ENCODE data around the gene CLEC16A. TPM values are rescaled to one million over a fixed set of nuclear protein-coding genes. Genes with fewer than 3 reads are reported as not detected.

The CLEC16A gene
- total RNA-seq, 1 donor from 2014 or later = 14.6 TPM

DNA sequence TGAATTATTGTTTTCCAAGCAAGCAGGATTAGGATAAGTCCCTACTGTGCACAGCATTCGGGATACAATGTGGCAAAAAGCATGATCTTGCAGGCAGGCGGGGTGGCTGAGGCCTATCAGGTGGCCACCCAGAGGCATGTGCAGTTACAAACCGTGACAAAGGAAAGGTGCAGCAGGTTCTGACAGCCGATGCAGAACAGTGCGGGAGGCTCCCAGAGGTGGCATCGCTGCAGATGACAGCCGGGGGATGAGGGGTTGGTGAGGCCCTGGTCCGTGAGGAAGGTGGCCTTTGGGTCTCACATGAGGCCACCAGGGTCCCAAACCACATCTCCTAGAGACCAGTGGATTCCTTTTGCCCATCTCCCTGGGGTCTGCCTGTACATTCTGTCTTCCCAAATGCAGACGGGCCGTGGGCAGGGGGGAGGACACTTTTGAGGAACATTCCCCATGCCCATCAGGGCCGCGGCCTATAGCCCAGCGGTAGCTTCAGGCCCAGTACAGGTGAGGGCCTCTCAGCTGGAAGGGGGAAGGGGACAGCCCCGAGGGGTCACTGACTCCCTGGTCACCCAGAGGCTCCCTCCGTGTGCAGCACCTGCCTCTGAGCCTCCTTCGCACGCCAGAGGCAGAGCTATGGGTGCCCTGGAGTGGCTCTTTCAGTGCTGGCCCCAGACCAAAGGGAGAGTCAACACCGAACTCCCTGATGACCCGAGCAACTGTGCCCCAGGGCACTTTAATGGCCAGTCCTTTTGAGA, 226.5 kb downstream of the CLEC16A start:
- Histone ChIP-seq H3K9ac (ENCODE audit: low read depth in 1 of 3, low read length in 3 of 3) (peak overlapping the region in 1 of 3 donors; percentile 1), H3K9me3 (ENCODE audit: control insufficient read depth in 3 of 3, low read length in 3 of 3) (no peaks in the 10 kb centered on the region), H3K27ac (ENCODE audit: low read depth, low read length) (no peak overlapping the region), H3K27me3 (ENCODE audit: control insufficient read depth in 3 of 3, insufficient read depth in 3 of 3, low read length in 3 of 3) (no peaks in the 10 kb centered on the region), H3K4me3 (ENCODE audit: low read length in 3 of 3) (no peak overlapping the region), H3K36me3 (ENCODE audit: control insufficient read depth in 3 of 3, insufficient read depth in 3 of 3, low read length in 3 of 3) (peaks cover 10 to 21% (median 18%) of the 10 kb centered on the region in 3 donors), H3K4me1 (ENCODE audit: control insufficient read depth in 3 of 3, insufficient read depth in 3 of 3, low read length in 3 of 3) (peaks cover 18 to 23% (median 21%) of the 10 kb centered on the region in 3 donors)

DNA sequence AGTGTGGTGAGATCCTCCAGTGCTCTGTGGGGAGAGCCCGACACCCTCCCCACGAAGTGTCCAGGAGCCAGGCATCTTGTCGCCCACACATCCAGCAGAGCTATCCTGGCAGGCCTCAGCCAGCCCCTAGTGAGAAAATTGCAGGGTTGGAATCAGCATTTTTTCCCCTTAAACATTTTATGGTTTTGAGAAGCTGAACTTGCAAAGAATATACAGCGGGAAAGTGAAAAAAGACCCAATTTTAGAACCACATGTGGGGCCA, 227.0 kb downstream of the CLEC16A start:
- H3K36me3 ChIP-seq (ENCODE audit: control insufficient read depth in 3 of 3, insufficient read depth in 3 of 3, low read length in 3 of 3) = peaks cover 10 to 19% (median 18%) of the 10 kb centered on the region in 3 donors
- no peaks in the 10 kb centered on the region for H3K9me3 ChIP-seq (ENCODE audit: control insufficient read depth in 3 of 3, low read length in 3 of 3)
- no peak overlapping the region for H3K4me3 ChIP-seq (ENCODE audit: low read length in 3 of 3)
- peaks cover 18% of the 10 kb centered on the region in 3 donors for H3K4me1 ChIP-seq (ENCODE audit: control insufficient read depth in 3 of 3, insufficient read depth in 3 of 3, low read length in 3 of 3)
- no peaks in the 10 kb centered on the region for H3K27me3 ChIP-seq (ENCODE audit: control insufficient read depth in 3 of 3, insufficient read depth in 3 of 3, low read length in 3 of 3)
- H3K27ac ChIP-seq (ENCODE audit: low read depth, low read length) = no peak overlapping the region
- H3K9ac ChIP-seq (ENCODE audit: low read depth in 1 of 3, low read length in 3 of 3) = no peak overlapping the region

DNA sequence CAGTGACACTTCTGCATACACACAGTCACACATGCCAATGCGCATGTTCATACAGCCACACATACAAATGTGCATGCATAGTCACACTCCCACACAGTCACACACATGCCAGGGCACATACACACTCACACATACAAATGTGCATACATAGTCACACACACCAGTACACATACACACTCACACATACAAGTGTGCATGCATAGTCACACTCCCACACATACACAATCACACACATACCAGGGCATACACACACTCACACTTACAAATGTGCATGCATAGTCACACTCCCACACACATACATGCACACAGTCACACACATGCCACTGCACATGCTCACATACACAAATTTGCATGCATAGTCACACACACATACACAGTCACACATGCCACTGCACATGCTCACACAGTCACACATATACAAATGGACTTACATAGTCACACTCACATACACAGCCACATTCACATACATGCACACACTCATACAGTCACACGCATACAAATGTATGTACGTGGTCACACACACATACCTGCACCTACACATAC, 227.5 kb downstream of the CLEC16A start:
- H3K36me3 ChIP-seq (ENCODE audit: control insufficient read depth in 3 of 3, insufficient read depth in 3 of 3, low read length in 3 of 3) = peaks cover 7 to 17% (median 14%) of the 10 kb centered on the region in 3 donors
- H3K27me3 ChIP-seq (ENCODE audit: control insufficient read depth in 3 of 3, insufficient read depth in 3 of 3, low read length in 3 of 3) = no peaks in the 10 kb centered on the region
- no peak overlapping the region for H3K27ac ChIP-seq (ENCODE audit: low read depth, low read length)
- no peak overlapping the region for H3K9ac ChIP-seq (ENCODE audit: low read depth in 1 of 3, low read length in 3 of 3)
- no peak overlapping the region for H3K4me3 ChIP-seq (ENCODE audit: low read length in 3 of 3)
- H3K4me1 ChIP-seq (ENCODE audit: control insufficient read depth in 3 of 3, insufficient read depth in 3 of 3, low read length in 3 of 3) = peaks cover 18% of the 10 kb centered on the region in 3 donors
- H3K9me3 ChIP-seq (ENCODE audit: control insufficient read depth in 3 of 3, low read length in 3 of 3) = no peaks in the 10 kb centered on the region

DNA sequence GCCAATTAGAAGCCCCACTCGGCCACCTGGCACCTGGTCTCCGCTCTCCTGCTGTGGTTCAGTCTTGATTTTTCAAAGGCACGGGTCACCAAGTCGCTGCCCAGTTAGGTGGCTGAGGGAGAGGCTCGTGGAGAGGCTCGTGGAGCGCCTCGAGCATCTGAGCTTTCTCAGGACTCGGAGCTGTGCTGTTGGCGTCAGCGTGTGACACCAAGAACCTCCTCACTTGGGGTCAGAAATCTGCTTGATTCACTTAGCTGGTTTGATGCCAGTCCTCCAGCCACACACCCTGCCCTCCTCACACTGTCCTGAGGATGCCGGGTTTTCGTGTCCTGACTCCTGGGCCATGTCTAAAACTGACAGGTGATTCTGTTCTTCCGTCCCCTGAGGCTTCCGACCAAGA, 229.1 kb downstream of the CLEC16A start:
- Histone ChIP-seq H3K4me3 (ENCODE audit: low read length in 3 of 3) (no peak overlapping the region), H3K9ac (ENCODE audit: low read depth in 1 of 3, low read length in 3 of 3) (no peak overlapping the region), H3K27me3 (ENCODE audit: control insufficient read depth in 3 of 3, insufficient read depth in 3 of 3, low read length in 3 of 3) (no peaks in the 10 kb centered on the region), H3K27ac (ENCODE audit: low read depth, low read length) (no peak overlapping the region), H3K9me3 (ENCODE audit: control insufficient read depth in 3 of 3, low read length in 3 of 3) (no peaks in the 10 kb centered on the region), H3K36me3 (ENCODE audit: control insufficient read depth in 3 of 3, insufficient read depth in 3 of 3, low read length in 3 of 3) (peaks cover 5 to 18% (median 8%) of the 10 kb centered on the region in 3 donors), H3K4me1 (ENCODE audit: control insufficient read depth in 3 of 3, insufficient read depth in 3 of 3, low read length in 3 of 3) (peaks cover 5 to 7% (median 6%) of the 10 kb centered on the region in 3 donors)

DNA sequence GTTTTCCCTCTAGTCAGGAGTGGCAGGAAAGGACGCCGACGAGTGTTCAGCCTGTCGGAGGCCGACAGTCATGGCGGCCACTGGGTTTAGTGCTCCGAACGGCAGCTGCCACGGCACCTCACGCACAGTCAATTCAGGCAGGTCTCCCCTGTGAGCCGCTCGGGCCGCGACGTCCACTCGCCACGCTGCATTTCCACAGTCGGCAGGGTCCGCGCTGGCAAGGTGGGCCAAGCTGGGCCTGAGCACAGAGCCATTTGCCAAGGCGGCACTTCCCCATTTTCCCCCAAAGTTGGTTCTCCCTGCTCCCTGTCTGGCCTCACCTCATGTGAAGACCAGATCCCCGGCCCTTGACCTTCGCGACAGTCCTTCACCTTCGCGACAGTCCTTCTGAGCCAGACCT, 229.8 kb downstream of the CLEC16A start:
- Histone ChIP-seq H3K4me1 (ENCODE audit: control insufficient read depth in 3 of 3, insufficient read depth in 3 of 3, low read length in 3 of 3) (no peaks in the 10 kb centered on the region), H3K9ac (ENCODE audit: low read depth in 1 of 3, low read length in 3 of 3) (no peak overlapping the region), H3K9me3 (ENCODE audit: control insufficient read depth in 3 of 3, low read length in 3 of 3) (no peaks in the 10 kb centered on the region), H3K27me3 (ENCODE audit: control insufficient read depth in 3 of 3, insufficient read depth in 3 of 3, low read length in 3 of 3) (no peaks in the 10 kb centered on the region), H3K27ac (ENCODE audit: low read depth, low read length) (no peak overlapping the region), H3K4me3 (ENCODE audit: low read length in 3 of 3) (no peak overlapping the region), H3K36me3 (ENCODE audit: control insufficient read depth in 3 of 3, insufficient read depth in 3 of 3, low read length in 3 of 3) (peaks cover 5 to 19% (median 8%) of the 10 kb centered on the region in 3 donors)

DNA sequence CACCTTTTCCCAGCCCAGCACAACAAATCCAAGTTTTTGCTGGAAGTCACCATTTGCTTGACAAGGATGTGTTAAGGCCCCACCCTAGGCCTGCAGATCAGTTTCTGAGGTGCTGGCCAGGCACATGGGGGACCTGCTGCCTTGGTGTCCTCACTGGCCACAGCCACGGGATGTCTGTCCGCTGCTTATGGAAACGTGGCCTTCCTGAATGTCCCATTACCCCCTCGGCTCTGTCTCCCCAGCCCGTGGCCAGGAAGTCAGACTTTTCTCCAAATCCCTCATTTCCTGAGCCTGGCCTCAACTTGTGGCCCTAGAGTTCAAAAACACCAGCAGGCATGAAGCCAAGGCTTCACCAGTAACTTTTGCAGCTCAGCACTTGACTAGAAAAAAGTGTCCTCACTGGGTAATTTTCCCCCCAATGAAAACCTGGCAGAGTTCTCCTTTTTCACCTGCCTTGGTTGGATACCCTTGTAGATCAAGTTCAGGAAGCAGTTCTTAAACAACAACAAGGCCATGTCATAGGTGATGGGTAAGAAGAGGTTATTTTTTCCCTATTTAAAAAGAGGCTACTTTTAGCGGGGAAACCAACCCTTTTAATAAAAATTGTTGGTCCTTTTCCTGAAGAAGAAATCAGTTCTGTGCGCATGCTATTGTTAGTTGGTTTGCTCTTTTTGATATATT, 230.9 kb downstream of the CLEC16A start:
- H3K27ac ChIP-seq (ENCODE audit: low read depth, low read length) = no peak overlapping the region
- no peak overlapping the region for H3K9ac ChIP-seq (ENCODE audit: low read depth in 1 of 3, low read length in 3 of 3)
- no peaks in the 10 kb centered on the region for H3K27me3 ChIP-seq (ENCODE audit: control insufficient read depth in 3 of 3, insufficient read depth in 3 of 3, low read length in 3 of 3)
- H3K36me3 ChIP-seq (ENCODE audit: control insufficient read depth in 3 of 3, insufficient read depth in 3 of 3, low read length in 3 of 3) = peaks cover 11 to 27% (median 15%) of the 10 kb centered on the region in 3 donors
- no peak overlapping the region for H3K4me3 ChIP-seq (ENCODE audit: low read length in 3 of 3)
- no peaks in the 10 kb centered on the region for H3K9me3 ChIP-seq (ENCODE audit: control insufficient read depth in 3 of 3, low read length in 3 of 3)
- H3K4me1 ChIP-seq (ENCODE audit: control insufficient read depth in 3 of 3, insufficient read depth in 3 of 3, low read length in 3 of 3) = no peaks in the 10 kb centered on the region

DNA sequence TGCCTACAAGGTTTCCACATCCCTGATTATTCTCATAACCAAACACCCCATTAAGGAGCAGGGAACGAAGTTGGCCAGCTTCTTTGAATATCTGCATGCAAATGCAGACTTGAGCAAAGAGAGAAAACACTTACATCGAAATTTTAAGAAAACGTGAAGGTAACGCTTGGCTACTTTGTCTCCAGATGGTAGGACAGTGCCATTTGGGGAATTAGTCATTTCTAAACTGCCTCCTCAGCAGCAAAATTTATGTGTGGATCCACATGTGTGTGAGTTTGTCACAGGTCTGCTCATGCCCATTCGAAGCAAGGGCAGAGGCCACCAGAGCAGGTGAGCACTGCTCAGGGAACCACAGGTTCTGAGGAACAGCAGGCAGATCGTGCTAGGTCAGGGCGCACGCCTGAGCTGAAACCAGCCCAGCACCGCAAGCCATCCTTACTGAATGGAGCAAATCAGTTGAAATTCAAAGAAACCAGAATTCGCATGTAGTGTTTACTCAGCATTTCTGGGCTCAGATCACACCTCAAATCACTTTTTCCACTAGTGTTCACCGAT, 231.5 kb downstream of the CLEC16A start:
- Histone ChIP-seq H3K36me3 (ENCODE audit: control insufficient read depth in 3 of 3, insufficient read depth in 3 of 3, low read length in 3 of 3) (peaks cover 11 to 28% (median 15%) of the 10 kb centered on the region in 3 donors), H3K27ac (ENCODE audit: low read depth, low read length) (no peak overlapping the region), H3K9ac (ENCODE audit: low read depth in 1 of 3, low read length in 3 of 3) (no peak overlapping the region), H3K27me3 (ENCODE audit: control insufficient read depth in 3 of 3, insufficient read depth in 3 of 3, low read length in 3 of 3) (no peaks in the 10 kb centered on the region), H3K9me3 (ENCODE audit: control insufficient read depth in 3 of 3, low read length in 3 of 3) (no peaks in the 10 kb centered on the region), H3K4me3 (ENCODE audit: low read length in 3 of 3) (no peak overlapping the region), H3K4me1 (ENCODE audit: control insufficient read depth in 3 of 3, insufficient read depth in 3 of 3, low read length in 3 of 3) (no peaks in the 10 kb centered on the region)

DNA sequence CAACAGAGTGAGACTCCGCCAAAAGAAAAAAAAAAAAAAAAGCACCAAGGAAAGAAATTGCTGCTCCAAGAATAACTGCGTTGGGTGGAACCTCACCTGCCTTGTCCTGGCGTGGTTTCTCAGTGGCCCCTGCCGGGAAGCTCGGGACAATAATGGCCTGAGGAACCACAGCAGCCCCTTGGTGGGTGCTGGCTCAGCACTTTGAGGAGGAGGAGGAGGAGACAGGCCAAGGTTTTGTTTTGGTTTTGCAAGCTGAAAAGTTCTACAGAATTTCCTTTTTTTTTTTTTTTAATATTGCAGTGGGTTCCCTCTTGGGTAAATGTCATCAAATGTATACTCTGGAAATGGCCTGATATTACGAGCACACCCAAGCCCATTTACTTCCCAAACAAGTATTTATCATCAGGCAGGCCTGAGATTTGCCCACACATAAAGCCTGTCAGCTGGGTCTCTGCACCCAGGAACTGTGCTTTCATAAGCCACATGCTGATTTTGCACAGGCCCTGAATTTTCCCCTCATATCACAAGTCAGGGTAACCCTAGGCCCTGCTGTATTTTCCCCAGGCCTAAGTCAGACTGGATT, 233.3 kb downstream of the CLEC16A start:
- Histone ChIP-seq H3K4me3 (ENCODE audit: low read length in 3 of 3) (no peak overlapping the region), H3K4me1 (ENCODE audit: control insufficient read depth in 3 of 3, insufficient read depth in 3 of 3, low read length in 3 of 3) (no peaks in the 10 kb centered on the region), H3K9ac (ENCODE audit: low read depth in 1 of 3, low read length in 3 of 3) (no peak overlapping the region), H3K9me3 (ENCODE audit: control insufficient read depth in 3 of 3, low read length in 3 of 3) (no peaks in the 10 kb centered on the region), H3K27me3 (ENCODE audit: control insufficient read depth in 3 of 3, insufficient read depth in 3 of 3, low read length in 3 of 3) (no peaks in the 10 kb centered on the region), H3K36me3 (ENCODE audit: control insufficient read depth in 3 of 3, insufficient read depth in 3 of 3, low read length in 3 of 3) (peaks cover 6 to 28% (median 11%) of the 10 kb centered on the region in 3 donors), H3K27ac (ENCODE audit: low read depth, low read length) (no peak overlapping the region)

DNA sequence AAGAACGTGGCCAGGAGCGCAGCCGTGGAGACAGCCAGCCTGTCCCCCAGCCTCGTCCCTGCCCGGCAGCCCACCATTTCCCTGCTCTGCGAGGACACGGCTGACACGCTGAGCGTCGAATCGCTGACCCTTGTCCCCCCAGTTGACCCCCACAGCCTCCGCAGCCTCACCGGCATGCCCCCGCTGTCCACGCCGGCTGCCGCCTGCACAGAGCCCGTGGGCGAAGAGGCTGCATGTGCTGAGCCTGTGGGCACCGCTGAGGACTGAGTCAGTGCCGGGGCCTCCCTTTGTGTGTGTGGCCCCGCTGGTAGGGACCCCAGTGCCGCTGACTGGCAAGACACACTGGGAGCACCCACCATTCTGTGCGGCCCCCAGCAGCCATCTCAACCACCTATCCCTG, 234.1 kb downstream of the CLEC16A start:
- peaks cover 6 to 26% (median 11%) of the 10 kb centered on the region in 3 donors for H3K36me3 ChIP-seq (ENCODE audit: control insufficient read depth in 3 of 3, insufficient read depth in 3 of 3, low read length in 3 of 3)
- H3K4me1 ChIP-seq (ENCODE audit: control insufficient read depth in 3 of 3, insufficient read depth in 3 of 3, low read length in 3 of 3) = no peaks in the 10 kb centered on the region
- H3K27ac ChIP-seq (ENCODE audit: low read depth, low read length) = no peak overlapping the region
- no peak overlapping the region for H3K9ac ChIP-seq (ENCODE audit: low read depth in 1 of 3, low read length in 3 of 3)
- no peaks in the 10 kb centered on the region for H3K27me3 ChIP-seq (ENCODE audit: control insufficient read depth in 3 of 3, insufficient read depth in 3 of 3, low read length in 3 of 3)
- H3K9me3 ChIP-seq (ENCODE audit: control insufficient read depth in 3 of 3, low read length in 3 of 3) = no peaks in the 10 kb centered on the region
- H3K4me3 ChIP-seq (ENCODE audit: low read length in 3 of 3) = no peak overlapping the region

Data from skeletal muscle tissue (tissue), 4 donors.